Tibial nerve (tissue), 4 donors: ENCODE results near the gene GYG2. TPM values are rescaled to one million over a fixed set of nuclear protein-coding genes. Genes with fewer than 3 reads are reported as not detected.

Experiments
- DNase-seq, 2 donors: peaks; one replicate each; pipeline ENCODE4 v3.0.0-alpha.2; 2019; ENCODE audit warnings: low spot score in 2 of 2
- H3K27ac ChIP-seq, 4 donors: fragments of 200-600 bp; sonication (generic) in 3 of 4; one replicate each; pipeline ENCODE4 v1.5.1; 2017 to 2019; ENCODE audit warnings: mild to moderate bottlenecking in 1 of 4
- H3K27me3 ChIP-seq, 2 donors: fragments of 200-600 bp; sonication (generic) in 1 of 2; one replicate each; pipeline versions ENCODE4 v1.5.1 to v1.6.0; 2017 to 2019
- H3K36me3 ChIP-seq, 3 donors: fragments of 200-600 bp; sonication (generic); one replicate each; pipeline ENCODE4 v1.5.1; 2018 to 2019
- H3K4me1 ChIP-seq, 4 donors: fragments of 200-600 bp; sonication (generic) in 3 of 4; one replicate each; pipeline ENCODE4 v1.5.1; 2017 to 2019
- H3K4me3 ChIP-seq, 4 donors: fragments of 200-600 bp; sonication (generic) in 3 of 4; one replicate each; pipeline ENCODE4 v1.5.1; 2017 to 2019; ENCODE audit warnings: mild to moderate bottlenecking in 1 of 4, moderate library complexity in 1 of 4
- H3K9me3 ChIP-seq, 4 donors: fragments of 200-600 bp; sonication (generic) in 3 of 4; one replicate each; pipeline ENCODE4 v1.5.1; 2017 to 2019
- CTCF ChIP-seq, 5 experiments: fragments of 200-600 bp in 3 of 5; fragments of 450-650 bp in 2 of 5; sonication (generic) in 3 of 5; IDR thresholded peaks; one replicate each; pipeline ENCODE4 v1.5.1; 2016 to 2019; ENCODE audit warnings: antibody characterized with exemption in 5 of 5, mild to moderate bottlenecking in 3 of 5, moderate library complexity in 2 of 5
- EP300 ChIP-seq, 2 donors: sonication (generic); formaldehyde crosslinking; IDR thresholded peaks; one replicate each; pipeline ENCODE4 v1.6.1; 2017; ENCODE audit warnings: antibody characterized with exemption in 2 of 2, mild to moderate bottlenecking in 1 of 2
- POLR2A ChIP-seq, 2 donors: fragments of 450-650 bp; IDR thresholded peaks; one replicate each; pipeline ENCODE4 v1.6.1; 2017; ENCODE audit warnings: antibody characterized with exemption in 2 of 2, mild to moderate bottlenecking in 2 of 2, moderate library complexity in 2 of 2
- WGBS, 2 donors: methylation state at CpG; one replicate each; pipeline ENCODE4 v1.1.5; 2018; 5-methylcytosine and 5-hydroxymethylcytosine counted together
- total RNA-seq, 4 donors: library from RNA; depleted of rRNA; stranded (reverse); fragments of >200 nt; gene quantifications; one replicate each; pipeline ENCODE4 v1.1.0, GENCODE V29; 2016

Gene GYG2
- total RNA-seq, 4 donors from 2014 or later: 4.1 to 50.4 (median 22.3) TPM

- Histone ChIP-seq H3K4me3 (no peak overlapping the region), H3K36me3 (no peaks in the 10 kb centered on the region), H3K9me3 (no peaks in the 10 kb centered on the region), H3K27me3 (peaks cover 0 to 46% of the 10 kb centered on the region in 2 donors), H3K4me1 (peaks cover 0 to 12% (median 0%) of the 10 kb centered on the region in 4 donors), H3K27ac (no peak overlapping the region)
- TF ChIP-seq CTCF (IDR thresholded peaks at IDR 0.05) (no peak), POLR2A (IDR thresholded peaks at IDR 0.05) (no peak), EP300 (IDR thresholded peaks at IDR 0.05) (no peak)
- no peak for DNase-seq
- 41 to 60% methylated on average over 14 of the region's 14 CpGs for WGBS, 2 donors
Measured at GRCh38 chrX:2831471-2832228, 2.9 kb downstream of the GYG2 start.

- WGBS, 2 donors: 97 to 100% methylated on average over 2 of the region's 2 CpGs
Measured at GRCh38 chrX:2837961-2838360, 9.2 kb downstream of the GYG2 start.

GRCh38 chrX:2840961-2841360 is 12.2 kb downstream of the GYG2 start:
- Histone ChIP-seq H3K4me1 (no peaks in the 10 kb centered on the region), H3K36me3 (no peaks in the 10 kb centered on the region), H3K27ac (no peak overlapping the region), H3K27me3 (no peaks in the 10 kb centered on the region), H3K4me3 (no peak overlapping the region), H3K9me3 (peaks cover 0 to 4% (median 1%) of the 10 kb centered on the region in 4 donors)
- TF ChIP-seq CTCF (IDR thresholded peaks at IDR 0.05) (no peak), EP300 (IDR thresholded peaks at IDR 0.05) (no peak), POLR2A (IDR thresholded peaks at IDR 0.05) (no peak)
- DNase-seq: no peak
- 92 to 95% methylated on average over 1 of the region's 1 CpG for WGBS, 2 donors

More at GRCh38 chrX:2837961-2838360, 9.2 kb downstream of the GYG2 start:
- Histone ChIP-seq H3K4me1 (no peaks in the 10 kb centered on the region), H3K27ac (no peak overlapping the region), H3K36me3 (no peaks in the 10 kb centered on the region), H3K27me3 (no peaks in the 10 kb centered on the region), H3K9me3 (peaks cover 0 to 4% (median 1%) of the 10 kb centered on the region in 4 donors), H3K4me3 (no peak overlapping the region)
- no peak for DNase-seq
- no peak for TF ChIP-seq POLR2A (IDR thresholded peaks at IDR 0.05)
- no peak for TF ChIP-seq EP300 (IDR thresholded peaks at IDR 0.05)
- TF ChIP-seq CTCF (IDR thresholded peaks at IDR 0.05): no peak

- H3K9me3 ChIP-seq: peaks cover 0 to 4% (median 1%) of the 10 kb centered on the region in 4 donors
- 29 to 41% methylated on average over 7 to 9 of the region's 9 CpGs for WGBS, 2 donors
Measured at GRCh38 chrX:2841537-2841936, 12.8 kb downstream of the GYG2 start.

More at GRCh38 chrX:2841537-2841936, 12.8 kb downstream of the GYG2 start:
- Histone ChIP-seq H3K4me3 (no peak overlapping the region), H3K4me1 (no peaks in the 10 kb centered on the region), H3K27ac (no peak overlapping the region), H3K27me3 (no peaks in the 10 kb centered on the region), H3K36me3 (no peaks in the 10 kb centered on the region)
- DNase-seq: no peak
- TF ChIP-seq EP300 (IDR thresholded peaks at IDR 0.05) (no peak), POLR2A (IDR thresholded peaks at IDR 0.05) (no peak), CTCF (IDR thresholded peaks at IDR 0.05) (no peak)
